AG04450 (cell line): ENCODE measurements around the gene RSPH10B. TPM values are rescaled to one million over a fixed set of nuclear protein-coding genes. Genes with fewer than 3 reads are reported as not detected.
"Not testable (repeated sequence)": the region's sequence is repeated elsewhere in the genome, so short reads cannot be mapped to it uniquely, and the experiment has no call there.

Experiments used
- CTCF ChIA-PET: fragments of 300-600, 350-600 bp; formaldehyde crosslinking; extraction: SDS; loops from one replicate; lab custom pipeline; 2022; ENCODE audit warnings: antibody characterized with exemption, inconsistent platforms; lab: Charles Lee
- POLR2A ChIA-PET: fragments of 350-600 bp; formaldehyde crosslinking; extraction: SDS; loops from one replicate; lab custom pipeline; 2021; ENCODE audit warnings: antibody characterized with exemption, inconsistent platforms; lab: Yijun Ruan, JAX
- DNase-seq: peaks from one replicate; pipeline ENCODE4 v3.0.0-alpha.2; 2011; ENCODE audit warnings: low read depth, low spot score
- H3K27ac ChIP-seq: one replicate; pipeline ENCODE4 v1.5.1; 2012; ENCODE audit warnings: low read depth, low read length, control low read depth
- H3K27me3 ChIP-seq: one replicate; pipeline ENCODE4 v1.6.0; 2012; ENCODE audit warnings: low read length; ENCODE audit not compliant: control insufficient read depth, insufficient read depth
- H3K4me3 ChIP-seq: 2 replicates; pipeline ENCODE4 v1.5.1; 2011; ENCODE audit warnings: mild to moderate bottlenecking, low read depth, low read length, control low read depth
- H3K9me3 ChIP-seq: 2 replicates; pipeline ENCODE4 v1.5.1; 2012; ENCODE audit warnings: low read length; ENCODE audit not compliant: control insufficient read depth, insufficient read depth
- polyA minus RNA-seq: library from RNA; depleted of rRNA, polyadenylated mRNA; stranded (reverse); fragments of >200 nt; gene quantifications from 2 replicates; pipeline ENCODE4 v1.2.3, GENCODE V29; 2011; rRNA and poly(A)+ RNA removed
- polyA plus RNA-seq: library from polyadenylated mRNA; depleted of rRNA; stranded (reverse); fragments of >200 nt; gene quantifications from 2 replicates; pipeline ENCODE4 v1.2.3, GENCODE V29; 2011; rRNA removed
- TF ChIP-seq, protein P1 (sequence below): IDR thresholded peaks from 2 replicates; pipeline ENCODE4 v1.5.1; 2011; ENCODE audit warnings: low read depth, low read length, control low read depth, inconsistent platforms

RSPH10B gene
- polyA plus RNA-seq = 0.07 TPM in 1 of 2 replicates, not detected in the other
- polyA minus RNA-seq = not detected in 2 replicates

DNA sequence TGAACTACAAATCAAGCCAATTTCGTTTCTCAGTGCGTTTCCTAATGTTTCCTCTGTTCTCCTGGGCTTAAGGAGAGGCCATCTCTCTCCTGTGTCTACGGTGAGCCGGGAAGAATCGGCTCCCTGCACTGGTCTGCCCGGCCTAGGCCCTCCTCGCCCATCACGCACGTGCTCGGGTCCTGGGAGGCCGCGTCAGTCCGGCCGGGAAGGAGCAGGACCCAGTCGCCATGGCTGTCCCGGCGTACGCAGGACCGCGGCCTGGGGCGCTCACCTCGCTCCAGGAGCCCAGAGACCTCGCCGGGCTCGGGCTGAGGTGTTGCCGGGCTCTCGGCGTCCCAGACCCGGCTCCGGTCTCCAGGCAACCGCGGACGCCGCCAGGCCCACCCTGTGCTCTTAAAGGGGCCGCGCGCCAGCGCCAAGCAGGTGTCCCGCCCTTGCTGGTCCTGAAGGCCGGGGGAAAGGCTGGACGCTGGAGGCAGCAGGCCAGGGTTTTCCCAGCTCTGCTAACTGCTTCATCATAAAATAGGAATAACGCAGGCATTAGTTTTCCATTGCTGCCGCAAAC is at the start of gene RSPH10B:
RSPH10B (minus strand) TSS at position 343 of the 565 bp plus-strand sequence. CDS start 3,573 bp downstream, outside the sequence.
- H3K4me3 ChIP-seq, H3K9me3 ChIP-seq, H3K27me3 ChIP-seq, DNase-seq, POLR2A ChIA-PET, H3K27ac ChIP-seq, CTCF ChIA-PET: not testable (repeated sequence)

DNA sequence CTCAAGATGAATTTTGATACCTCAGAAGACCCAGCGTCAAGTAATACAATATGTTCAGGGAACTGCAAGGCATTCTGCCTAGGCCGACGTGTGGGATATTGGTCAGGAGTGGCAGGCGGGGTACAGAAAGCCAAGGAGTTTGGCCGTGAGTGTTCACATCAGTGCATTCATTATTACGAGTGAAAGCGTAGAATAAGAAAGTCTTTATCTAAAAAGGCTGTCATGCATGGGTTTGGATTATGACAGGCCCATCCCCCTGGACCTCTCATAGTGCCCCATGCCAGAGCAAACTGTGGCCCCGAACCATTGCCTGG is 46.1 kb upstream of the RSPH10B start:
- peak overlapping the region; percentile 99 for H3K27ac ChIP-seq
- H3K4me3 ChIP-seq = no peak overlapping the region
- TF ChIP-seq, protein P1, sequence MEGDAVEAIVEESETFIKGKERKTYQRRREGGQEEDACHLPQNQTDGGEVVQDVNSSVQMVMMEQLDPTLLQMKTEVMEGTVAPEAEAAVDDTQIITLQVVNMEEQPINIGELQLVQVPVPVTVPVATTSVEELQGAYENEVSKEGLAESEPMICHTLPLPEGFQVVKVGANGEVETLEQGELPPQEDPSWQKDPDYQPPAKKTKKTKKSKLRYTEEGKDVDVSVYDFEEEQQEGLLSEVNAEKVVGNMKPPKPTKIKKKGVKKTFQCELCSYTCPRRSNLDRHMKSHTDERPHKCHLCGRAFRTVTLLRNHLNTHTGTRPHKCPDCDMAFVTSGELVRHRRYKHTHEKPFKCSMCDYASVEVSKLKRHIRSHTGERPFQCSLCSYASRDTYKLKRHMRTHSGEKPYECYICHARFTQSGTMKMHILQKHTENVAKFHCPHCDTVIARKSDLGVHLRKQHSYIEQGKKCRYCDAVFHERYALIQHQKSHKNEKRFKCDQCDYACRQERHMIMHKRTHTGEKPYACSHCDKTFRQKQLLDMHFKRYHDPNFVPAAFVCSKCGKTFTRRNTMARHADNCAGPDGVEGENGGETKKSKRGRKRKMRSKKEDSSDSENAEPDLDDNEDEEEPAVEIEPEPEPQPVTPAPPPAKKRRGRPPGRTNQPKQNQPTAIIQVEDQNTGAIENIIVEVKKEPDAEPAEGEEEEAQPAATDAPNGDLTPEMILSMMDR = no peak
- ChIA-PET CTCF (no interaction called here), POLR2A (no interaction called here)
- no peaks in the 10 kb centered on the region for H3K27me3 ChIP-seq
- DNase-seq = no peak
- H3K9me3 ChIP-seq = no peaks in the 10 kb centered on the region

DNA sequence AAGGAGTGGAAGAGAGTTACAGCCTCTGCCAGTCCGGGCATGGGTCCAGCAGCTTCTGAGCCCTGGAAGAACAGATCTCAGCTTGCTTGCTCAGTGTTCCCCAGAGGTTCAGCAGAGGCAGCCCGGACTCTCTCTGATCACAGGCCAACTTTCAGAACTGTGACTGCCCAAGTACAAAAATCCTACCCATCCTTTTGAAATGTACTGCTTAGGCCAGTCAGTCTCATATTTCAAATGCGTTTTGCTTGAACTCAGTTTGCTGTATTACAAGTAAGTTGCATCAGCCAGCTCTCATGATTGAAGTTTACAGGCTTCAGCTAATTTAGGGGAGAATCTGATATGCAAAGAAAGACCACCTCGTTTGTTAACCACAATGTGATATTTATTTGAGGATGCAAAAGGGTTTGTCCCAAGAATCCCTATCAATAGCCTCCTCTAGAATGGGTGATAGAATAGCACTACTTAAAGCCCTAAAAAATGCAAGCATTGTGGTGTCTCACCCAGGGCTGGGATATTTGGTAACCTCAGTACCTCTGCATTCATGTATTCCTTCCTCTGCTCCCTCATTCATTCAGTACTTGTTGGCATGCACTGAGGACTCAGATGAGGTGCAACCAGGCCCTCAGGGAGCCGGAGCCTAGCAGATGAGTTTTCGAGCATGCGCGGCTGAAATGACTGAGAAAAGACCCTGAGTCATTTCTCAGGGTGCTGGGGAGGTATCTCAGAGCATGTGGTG is 45.6 kb upstream of the RSPH10B start:
- peak overlapping the region; percentile 99 for H3K27ac ChIP-seq
- POLR2A ChIA-PET = interaction anchor here (1.0 to 1.3 kb wide), 2 partner anchors 19 to 41 kb away, joined by 3 to 4 read pairs; no protein-coding TSS in a partner anchor
- H3K27me3 ChIP-seq = no peaks in the 10 kb centered on the region
- TF ChIP-seq, protein P1 = no peak
- CTCF ChIA-PET = interaction anchor here (0.8 kb wide), 1 partner anchor 19 kb away, joined by 3 read pairs; no protein-coding TSS in a partner anchor
- no peaks in the 10 kb centered on the region for H3K9me3 ChIP-seq
- peak; percentile 90 for DNase-seq
- H3K4me3 ChIP-seq = no peak overlapping the region

DNA sequence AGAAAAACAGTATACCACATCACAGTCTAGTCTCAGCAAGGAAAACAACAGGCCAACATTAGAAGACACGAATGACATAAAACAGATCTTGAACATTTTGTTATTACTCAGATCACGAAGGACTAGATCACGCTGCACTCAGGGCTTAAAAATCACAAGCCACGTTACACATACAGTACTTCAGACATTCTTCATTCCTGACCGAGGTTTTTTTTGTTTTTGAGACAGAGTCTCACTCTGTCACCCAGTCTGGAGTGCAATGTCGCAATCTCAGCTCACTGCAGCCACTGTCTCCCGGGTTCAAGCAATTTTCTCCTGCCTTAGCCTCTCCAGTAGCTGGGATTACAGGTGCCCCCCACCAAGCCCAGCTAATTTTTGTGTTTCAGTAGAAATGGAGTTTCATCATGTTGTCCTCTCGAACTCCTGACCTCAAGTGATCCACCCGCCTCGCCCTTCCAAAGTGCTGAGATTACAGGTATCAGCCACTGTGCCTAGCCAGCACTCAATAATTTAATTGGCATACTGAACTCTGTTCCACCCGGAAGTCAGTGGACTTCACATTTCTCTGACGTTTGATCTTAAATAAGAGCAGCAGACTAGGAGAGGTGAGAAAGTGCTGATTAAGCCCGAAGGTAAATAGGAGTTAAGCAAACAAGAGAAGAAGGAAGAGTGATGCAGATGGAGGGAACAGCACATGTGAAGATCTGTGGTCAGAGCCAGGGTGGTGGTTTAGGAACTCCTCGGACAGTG is 42.0 kb upstream of the RSPH10B start:
- TF ChIP-seq, protein P1 = no peak
- ChIA-PET POLR2A (no interaction called here), CTCF (interaction anchor here (0.7 to 1.0 kb wide), 2 partner anchors 15 kb away, joined by 3 read pairs; no protein-coding TSS in a partner anchor)
- H3K9me3 ChIP-seq = no peaks in the 10 kb centered on the region; the same call in 1 of the 2 replicates
- H3K27me3 ChIP-seq = no peaks in the 10 kb centered on the region
- no peak overlapping the region for H3K27ac ChIP-seq
- no peak for DNase-seq
- no peak overlapping the region for H3K4me3 ChIP-seq

DNA sequence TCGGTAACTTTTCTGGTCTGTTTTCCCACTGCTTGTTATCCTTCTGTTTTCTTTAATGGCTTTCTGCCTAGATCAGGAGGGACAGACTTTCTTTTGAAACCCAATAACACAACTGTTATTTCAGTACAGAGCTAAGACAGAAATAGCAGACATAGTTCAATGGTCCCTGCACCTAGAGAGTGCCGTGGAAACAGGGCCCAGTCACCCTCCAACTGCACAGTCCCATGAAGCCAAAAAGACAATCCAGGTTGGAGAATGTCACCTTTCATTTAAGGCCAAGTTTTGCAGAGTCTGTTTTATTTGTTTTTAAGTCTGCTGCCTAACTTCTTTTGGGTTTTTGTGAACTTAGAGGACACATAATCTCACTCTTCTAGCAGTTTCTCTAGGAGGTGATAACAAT is 41.1 kb upstream of the RSPH10B start:
- DNase-seq = no peak
- no peak overlapping the region for H3K27ac ChIP-seq
- CTCF ChIA-PET = interaction anchor here (0.5 to 1.0 kb wide), 2 partner anchors 14 to 46 kb away, joined by 3 read pairs; no protein-coding TSS in a partner anchor
- no peak overlapping the region for H3K4me3 ChIP-seq
- TF ChIP-seq, protein P1 = no peak
- H3K9me3 ChIP-seq = no peaks in the 10 kb centered on the region; the same call in 1 of the 2 replicates
- POLR2A ChIA-PET = interaction anchor here (1.4 kb wide), 1 partner anchor 9 kb away, joined by 3 read pairs; no protein-coding TSS in a partner anchor
- no peaks in the 10 kb centered on the region for H3K27me3 ChIP-seq

DNA sequence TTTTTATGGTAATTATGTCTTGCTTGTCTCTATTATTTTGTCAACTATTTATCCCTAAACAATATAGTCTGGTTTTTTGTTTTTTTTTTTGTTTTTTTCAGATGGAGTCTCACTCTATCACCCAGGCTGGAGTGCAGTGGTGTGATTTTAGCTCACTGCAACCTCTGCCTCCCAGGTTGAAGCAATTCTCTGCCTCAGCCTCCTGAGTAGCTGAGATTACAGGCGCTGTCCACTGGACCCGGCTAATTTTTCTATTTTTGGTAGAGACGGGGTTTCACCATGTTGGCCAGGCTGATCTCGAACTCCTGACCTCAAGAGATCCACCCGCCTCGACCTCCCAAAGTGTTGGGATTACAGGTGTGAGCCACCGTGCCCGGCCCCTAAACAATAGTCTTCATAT is 39.9 kb upstream of the RSPH10B start:
- CTCF ChIA-PET, POLR2A ChIA-PET, H3K9me3 ChIP-seq, DNase-seq, H3K27ac ChIP-seq, H3K27me3 ChIP-seq: not testable (repeated sequence)
- H3K4me3 ChIP-seq = peak overlapping the region; percentile 89; the same call in 1 of the 2 replicates
